ENCODE data around the gene HDAC5. TPM values are rescaled to one million over a fixed set of nuclear protein-coding genes. Genes with fewer than 3 reads are reported as not detected.

HDAC5 gene
- total and polyA plus RNA-seq, 2 of the 8 experiments (the other 6 are each of a cell fraction or from before 2014, with no cell fraction given): 48.5 to 54.4 TPM

DNA sequence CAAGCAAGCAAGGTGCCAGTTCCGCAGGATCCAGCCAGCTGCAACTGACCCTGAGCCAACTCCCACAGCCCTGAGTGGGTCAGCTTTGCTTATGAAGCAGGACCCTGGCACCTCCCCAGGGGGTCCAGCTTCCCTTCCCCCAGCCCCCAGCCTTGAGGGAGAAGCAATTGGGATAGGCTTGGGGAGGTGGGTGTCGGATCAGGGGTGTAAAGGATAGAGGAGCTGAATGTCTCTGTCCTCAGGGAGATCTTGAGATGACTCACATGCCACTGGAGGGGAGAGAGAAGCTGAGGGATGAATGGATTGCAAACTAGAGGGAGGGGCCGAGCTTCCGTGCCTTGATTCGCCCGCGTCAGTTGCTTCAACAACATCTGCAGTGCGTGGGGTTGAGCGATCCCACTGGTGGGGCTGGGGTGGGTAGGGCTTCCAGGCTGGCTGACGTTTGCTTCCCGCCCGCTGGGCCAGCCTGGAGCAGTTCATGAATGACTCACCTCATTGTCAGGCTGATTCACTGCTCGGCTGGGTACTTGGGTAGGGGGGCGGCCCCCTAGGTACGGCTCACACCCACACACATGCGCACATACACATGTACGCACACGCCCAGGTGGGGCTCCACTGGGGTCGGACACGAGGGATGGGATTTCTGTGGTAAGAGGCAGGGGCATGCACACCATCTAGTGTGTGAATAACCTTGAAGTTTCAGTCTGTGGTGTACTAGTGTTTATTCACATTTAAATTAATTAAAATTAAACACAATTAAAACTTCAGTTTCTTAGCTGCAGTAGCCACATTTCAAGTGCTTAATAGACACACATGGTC lies 14.7 kb upstream of the HDAC5 start (continued):
- no peak for TF ChIP-seq SP2 (IDR thresholded peaks at IDR 0.05; ENCODE audit: low read length)
- no peak for TF ChIP-seq RBBP5 (IDR thresholded peaks at IDR 0.05; ENCODE audit: borderline replicate concordance, low read depth, low read length)
- no peak for TF ChIP-seq HDAC6 (IDR thresholded peaks at IDR 0.05; ENCODE audit: low read depth, low read length)
- TF ChIP-seq TAF1 (IDR thresholded peaks at IDR 0.05; ENCODE audit: low read depth, low read length): no peak
- no peak for TF ChIP-seq POU5F1 (IDR thresholded peaks at IDR 0.05; ENCODE audit: low read depth, low read length)
- no peak for TF ChIP-seq POLR2AphosphoS5 (IDR thresholded peaks at IDR 0.05; ENCODE audit: low read depth, low read length)
- no peak for TF ChIP-seq EZH2 (IDR thresholded peaks at IDR 0.05; ENCODE audit: low read depth, low read length, severe bottlenecking)
- no peak for TF ChIP-seq ZNF274 (IDR thresholded peaks at IDR 0.05; ENCODE audit: borderline replicate concordance, extremely low read depth, low read length)
- TF ChIP-seq, protein P1, sequence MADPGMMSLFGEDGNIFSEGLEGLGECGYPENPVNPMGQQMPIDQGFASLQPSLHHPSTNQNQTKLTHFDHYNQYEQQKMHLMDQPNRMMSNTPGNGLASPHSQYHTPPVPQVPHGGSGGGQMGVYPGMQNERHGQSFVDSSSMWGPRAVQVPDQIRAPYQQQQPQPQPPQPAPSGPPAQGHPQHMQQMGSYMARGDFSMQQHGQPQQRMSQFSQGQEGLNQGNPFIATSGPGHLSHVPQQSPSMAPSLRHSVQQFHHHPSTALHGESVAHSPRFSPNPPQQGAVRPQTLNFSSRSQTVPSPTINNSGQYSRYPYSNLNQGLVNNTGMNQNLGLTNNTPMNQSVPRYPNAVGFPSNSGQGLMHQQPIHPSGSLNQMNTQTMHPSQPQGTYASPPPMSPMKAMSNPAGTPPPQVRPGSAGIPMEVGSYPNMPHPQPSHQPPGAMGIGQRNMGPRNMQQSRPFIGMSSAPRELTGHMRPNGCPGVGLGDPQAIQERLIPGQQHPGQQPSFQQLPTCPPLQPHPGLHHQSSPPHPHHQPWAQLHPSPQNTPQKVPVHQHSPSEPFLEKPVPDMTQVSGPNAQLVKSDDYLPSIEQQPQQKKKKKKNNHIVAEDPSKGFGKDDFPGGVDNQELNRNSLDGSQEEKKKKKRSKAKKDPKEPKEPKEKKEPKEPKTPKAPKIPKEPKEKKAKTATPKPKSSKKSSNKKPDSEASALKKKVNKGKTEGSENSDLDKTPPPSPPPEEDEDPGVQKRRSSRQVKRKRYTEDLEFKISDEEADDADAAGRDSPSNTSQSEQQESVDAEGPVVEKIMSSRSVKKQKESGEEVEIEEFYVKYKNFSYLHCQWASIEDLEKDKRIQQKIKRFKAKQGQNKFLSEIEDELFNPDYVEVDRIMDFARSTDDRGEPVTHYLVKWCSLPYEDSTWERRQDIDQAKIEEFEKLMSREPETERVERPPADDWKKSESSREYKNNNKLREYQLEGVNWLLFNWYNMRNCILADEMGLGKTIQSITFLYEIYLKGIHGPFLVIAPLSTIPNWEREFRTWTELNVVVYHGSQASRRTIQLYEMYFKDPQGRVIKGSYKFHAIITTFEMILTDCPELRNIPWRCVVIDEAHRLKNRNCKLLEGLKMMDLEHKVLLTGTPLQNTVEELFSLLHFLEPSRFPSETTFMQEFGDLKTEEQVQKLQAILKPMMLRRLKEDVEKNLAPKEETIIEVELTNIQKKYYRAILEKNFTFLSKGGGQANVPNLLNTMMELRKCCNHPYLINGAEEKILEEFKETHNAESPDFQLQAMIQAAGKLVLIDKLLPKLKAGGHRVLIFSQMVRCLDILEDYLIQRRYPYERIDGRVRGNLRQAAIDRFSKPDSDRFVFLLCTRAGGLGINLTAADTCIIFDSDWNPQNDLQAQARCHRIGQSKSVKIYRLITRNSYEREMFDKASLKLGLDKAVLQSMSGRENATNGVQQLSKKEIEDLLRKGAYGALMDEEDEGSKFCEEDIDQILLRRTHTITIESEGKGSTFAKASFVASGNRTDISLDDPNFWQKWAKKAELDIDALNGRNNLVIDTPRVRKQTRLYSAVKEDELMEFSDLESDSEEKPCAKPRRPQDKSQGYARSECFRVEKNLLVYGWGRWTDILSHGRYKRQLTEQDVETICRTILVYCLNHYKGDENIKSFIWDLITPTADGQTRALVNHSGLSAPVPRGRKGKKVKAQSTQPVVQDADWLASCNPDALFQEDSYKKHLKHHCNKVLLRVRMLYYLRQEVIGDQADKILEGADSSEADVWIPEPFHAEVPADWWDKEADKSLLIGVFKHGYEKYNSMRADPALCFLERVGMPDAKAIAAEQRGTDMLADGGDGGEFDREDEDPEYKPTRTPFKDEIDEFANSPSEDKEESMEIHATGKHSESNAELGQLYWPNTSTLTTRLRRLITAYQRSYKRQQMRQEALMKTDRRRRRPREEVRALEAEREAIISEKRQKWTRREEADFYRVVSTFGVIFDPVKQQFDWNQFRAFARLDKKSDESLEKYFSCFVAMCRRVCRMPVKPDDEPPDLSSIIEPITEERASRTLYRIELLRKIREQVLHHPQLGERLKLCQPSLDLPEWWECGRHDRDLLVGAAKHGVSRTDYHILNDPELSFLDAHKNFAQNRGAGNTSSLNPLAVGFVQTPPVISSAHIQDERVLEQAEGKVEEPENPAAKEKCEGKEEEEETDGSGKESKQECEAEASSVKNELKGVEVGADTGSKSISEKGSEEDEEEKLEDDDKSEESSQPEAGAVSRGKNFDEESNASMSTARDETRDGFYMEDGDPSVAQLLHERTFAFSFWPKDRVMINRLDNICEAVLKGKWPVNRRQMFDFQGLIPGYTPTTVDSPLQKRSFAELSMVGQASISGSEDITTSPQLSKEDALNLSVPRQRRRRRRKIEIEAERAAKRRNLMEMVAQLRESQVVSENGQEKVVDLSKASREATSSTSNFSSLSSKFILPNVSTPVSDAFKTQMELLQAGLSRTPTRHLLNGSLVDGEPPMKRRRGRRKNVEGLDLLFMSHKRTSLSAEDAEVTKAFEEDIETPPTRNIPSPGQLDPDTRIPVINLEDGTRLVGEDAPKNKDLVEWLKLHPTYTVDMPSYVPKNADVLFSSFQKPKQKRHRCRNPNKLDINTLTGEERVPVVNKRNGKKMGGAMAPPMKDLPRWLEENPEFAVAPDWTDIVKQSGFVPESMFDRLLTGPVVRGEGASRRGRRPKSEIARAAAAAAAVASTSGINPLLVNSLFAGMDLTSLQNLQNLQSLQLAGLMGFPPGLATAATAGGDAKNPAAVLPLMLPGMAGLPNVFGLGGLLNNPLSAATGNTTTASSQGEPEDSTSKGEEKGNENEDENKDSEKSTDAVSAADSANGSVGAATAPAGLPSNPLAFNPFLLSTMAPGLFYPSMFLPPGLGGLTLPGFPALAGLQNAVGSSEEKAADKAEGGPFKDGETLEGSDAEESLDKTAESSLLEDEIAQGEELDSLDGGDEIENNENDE (IDR thresholded peaks at IDR 0.05; ENCODE audit: insufficient replicate concordance, low read length): no peak
- TF ChIP-seq RNF2 (IDR thresholded peaks at IDR 0.05; ENCODE audit: borderline replicate concordance, low read depth, low read length, missing control alignments, poor library complexity, severe bottlenecking): no peak

Measured in H1 (cell line).